HCT116 (cell line): ENCODE measurements around the gene IQCM. TPM values are rescaled to one million over a fixed set of nuclear protein-coding genes. Genes with fewer than 3 reads are reported as not detected.
A peak's percentile ranks its signal among the peaks of the same experiment; 100 is the strongest.

ENCODE experiments used
- ATAC-seq: fragments of 200-7000 bp; cut with Tn5 transposase; 2 replicates; pipeline ENCODE4 v1.9.1; 2020; ENCODE audit warnings: mild to moderate bottlenecking, moderate library complexity
- BruUV-seq: library from RNA; stranded (reverse); fragments of 400-500 nt; replicated peaks from 2 replicates; lab custom pipeline; 2021; lab: Mats Ljungman, UMichigan
- CTCF ChIA-PET: fragments of 300-600 bp; sonication (Branson Sonifier 250); formaldehyde crosslinking; loops from one replicate; lab custom pipeline; 2021; ENCODE audit warnings: antibody characterized with exemption; lab: Charles Lee
- POLR2A ChIA-PET: fragments of 300-600, 350-600 bp; sonication (Branson Sonifier 250); formaldehyde crosslinking; loops from one replicate; lab custom pipeline; 2021; ENCODE audit warnings: antibody characterized with exemption; lab: Charles Lee
- RAD21 ChIA-PET, 2 experiments: fragments of 300-600 bp; sonication (Branson Sonifier 250); formaldehyde crosslinking; loops; one replicate each; lab custom pipeline; 2023; ENCODE audit warnings: low total read pairs in 2 of 2; ENCODE audit not compliant: uncharacterized antibody in 2 of 2, unreplicated experiment in 2 of 2, low non-redundant PET in 1 of 2; lab: Charles Lee
- DNase-seq: peaks from one replicate; pipeline ENCODE4 v3.0.0-alpha.2; 2010; ENCODE audit warnings: low read depth, low spot score
- H2AFZ ChIP-seq: fragments of 200-600 bp; shearing (Covaris generic), sonication (generic); 2 replicates; pipeline ENCODE4 v1.6.1; 2017; ENCODE audit warnings: low read depth, mixed run types, mixed read lengths, antibody characterized with exemption, low read length; ENCODE audit not compliant: poor library complexity, severe bottlenecking
- H3K27ac ChIP-seq: 2 replicates; pipeline ENCODE4 v1.5.1; 2012; ENCODE audit warnings: low read depth, low read length
- H3K27me3 ChIP-seq: fragments of 200-600 bp; sonication (generic); 2 replicates; pipeline ENCODE4 v1.6.1; 2016; ENCODE audit warnings: mixed run types, low read length, mixed read lengths; ENCODE audit not compliant: insufficient read depth
- H3K36me3 ChIP-seq, 2 experiments: fragments of 200-500 bp in 1 of 2; fragments of 200-600 bp in 1 of 2; sonication (Bioruptor generic) in 1 of 2; sonication (generic) in 1 of 2; 2 replicates each; pipeline versions ENCODE4 v1.5.1 to v1.6.1; 2014 to 2016; ENCODE audit warnings: low read length in 2 of 2, inconsistent platforms in 1 of 2, mixed read lengths in 1 of 2, mixed run types in 1 of 2; ENCODE audit not compliant: insufficient read depth in 2 of 2, control insufficient read depth in 1 of 2
- H3K4me1 ChIP-seq, 2 experiments: fragments of 200-600 bp in 1 of 2; sonication (generic) in 1 of 2; 2 replicates each; pipeline versions ENCODE4 v1.5.1 to v1.6.1; 2012 to 2017; ENCODE audit warnings: low read length in 2 of 2, inconsistent platforms in 1 of 2, mild to moderate bottlenecking in 1 of 2, mixed read lengths in 1 of 2, mixed run types in 1 of 2, moderate library complexity in 1 of 2; ENCODE audit not compliant: insufficient read depth in 2 of 2, control insufficient read depth in 1 of 2
- H3K4me2 ChIP-seq: fragments of 200-600 bp; sonication (generic); 2 replicates; pipeline ENCODE4 v1.6.1; 2017; ENCODE audit warnings: mixed run types, low read length, mixed read lengths
- H3K4me3 ChIP-seq, 2 experiments: fragments of 200-600 bp in 1 of 2; sonication (generic) in 1 of 2; replicated peaks in 1 of 2; 2 replicates each; pipeline ENCODE4 v1.5.1; 2011 to 2016; ENCODE audit warnings: low read length in 2 of 2, control low read depth in 1 of 2, low read depth in 1 of 2, mild to moderate bottlenecking in 1 of 2, mixed read lengths in 1 of 2, mixed run types in 1 of 2
- H3K79me2 ChIP-seq: fragments of 200-600 bp; sonication (generic); 2 replicates; pipeline ENCODE4 v1.6.1; 2017; ENCODE audit warnings: mild to moderate bottlenecking, mixed run types, low read length, moderate library complexity, mixed read lengths; ENCODE audit not compliant: insufficient read depth
- H3K9ac ChIP-seq: fragments of 200-600 bp; sonication (generic); 2 replicates; pipeline ENCODE4 v1.6.1; 2016; ENCODE audit warnings: low read length, mixed read lengths
- H3K9me2 ChIP-seq: fragments of 200-600 bp; sonication (generic), shearing (Covaris generic); 2 replicates; pipeline ENCODE4 v1.6.1; 2017; ENCODE audit warnings: mixed run types, mild to moderate bottlenecking, moderate library complexity; ENCODE audit not compliant: insufficient read depth
- H3K9me3 ChIP-seq, 2 experiments: fragments of 200-500 bp in 1 of 2; fragments of 200-600 bp in 1 of 2; sonication (Bioruptor generic) in 1 of 2; sonication (generic) in 1 of 2; 2 replicates each; pipeline ENCODE4 v1.6.1; 2014 to 2017; ENCODE audit warnings: low read length in 2 of 2, mixed read lengths in 2 of 2, inconsistent platforms in 1 of 2, low read depth in 1 of 2, mild to moderate bottlenecking in 1 of 2, mixed run types in 1 of 2, moderate library complexity in 1 of 2; ENCODE audit not compliant: control insufficient read depth in 1 of 2, insufficient read depth in 1 of 2
- H4K20me1 ChIP-seq: fragments of 200-600 bp; sonication (generic), shearing (Covaris generic); 2 replicates; pipeline ENCODE4 v1.6.1; 2017; ENCODE audit warnings: mixed run types, mild to moderate bottlenecking, moderate library complexity; ENCODE audit not compliant: insufficient read depth
- ATF3 ChIP-seq: IDR thresholded peaks from 2 replicates; pipeline ENCODE4 v1.6.1; 2012
- CBX3 ChIP-seq: IDR thresholded peaks from 2 replicates; pipeline ENCODE4 v1.6.1; 2012; ENCODE audit warnings: low read depth
- CEBPB ChIP-seq: IDR thresholded peaks from 2 replicates; pipeline ENCODE4 v1.6.1; 2012; ENCODE audit warnings: low read depth
- CTCF ChIP-seq, 3 experiments: fragments of 200-600 bp in 1 of 3; sonication (generic) in 1 of 3; IDR thresholded peaks in 2 of 3; conservative IDR thresholded peaks in 1 of 3; 2 replicates each; pipeline ENCODE4 v1.5.1; 2012 to 2017; ENCODE audit warnings: low read depth in 2 of 3, low read length in 2 of 3, antibody characterized with exemption in 1 of 3, borderline replicate concordance in 1 of 3, control low read depth in 1 of 3, mild to moderate bottlenecking in 1 of 3, mixed read lengths in 1 of 3, mixed run types in 1 of 3, moderate library complexity in 1 of 3; ENCODE audit not compliant: insufficient read depth in 1 of 3
- EGR1 ChIP-seq: IDR thresholded peaks from 2 replicates; pipeline ENCODE4 v1.6.1; 2012; ENCODE audit warnings: low read depth
- FOSL1 ChIP-seq: IDR thresholded peaks from 2 replicates; pipeline ENCODE4 v1.6.1; 2012; ENCODE audit warnings: low read depth
- JUND ChIP-seq: IDR thresholded peaks from 2 replicates; pipeline ENCODE4 v1.6.1; 2012
- MAX ChIP-seq: IDR thresholded peaks from 2 replicates; pipeline ENCODE4 v1.6.1; 2012
- POLR2A ChIP-seq: IDR thresholded peaks from 2 replicates; pipeline ENCODE4 v1.7.0; 2011; ENCODE audit warnings: borderline replicate concordance; ENCODE audit not compliant: insufficient read depth, insufficient read length; ENCODE audit errors: extremely low read depth
- POLR2AphosphoS5 ChIP-seq: IDR thresholded peaks from 2 replicates; pipeline ENCODE4 v1.6.1; 2011; ENCODE audit warnings: mild to moderate bottlenecking, low read depth, low read length, moderate library complexity
- RAD21 ChIP-seq: IDR thresholded peaks from 2 replicates; pipeline ENCODE4 v1.6.1; 2012; ENCODE audit warnings: low read depth, mild to moderate bottlenecking
- SIN3A ChIP-seq: IDR thresholded peaks from 2 replicates; pipeline ENCODE4 v1.6.1; 2012; ENCODE audit warnings: low read depth
- SP1 ChIP-seq: IDR thresholded peaks from 2 replicates; pipeline ENCODE4 v1.6.1; 2012; ENCODE audit warnings: low read depth
- YY1 ChIP-seq: IDR thresholded peaks from 2 replicates; pipeline ENCODE4 v1.6.1; 2011; ENCODE audit warnings: low read length, low read depth, moderate library complexity, mild to moderate bottlenecking; ENCODE audit not compliant: insufficient replicate concordance; ENCODE audit errors: extremely low read depth
- ZBTB33 ChIP-seq: IDR thresholded peaks from 2 replicates; pipeline ENCODE4 v1.6.1; 2011; ENCODE audit warnings: mild to moderate bottlenecking, low read length, moderate library complexity; ENCODE audit not compliant: insufficient replicate concordance; ENCODE audit errors: extremely low read depth
- ZFX ChIP-seq: fragments of 450-650 bp; IDR thresholded peaks from 2 replicates; pipeline ENCODE4 v1.6.1; 2017
- intact Hi-C: fragments of 100-400 bp; cut with micrococcal nuclease; formaldehyde crosslinking; loops from 2 replicates; pipeline ENCODE4 v1.10.0; 2022
- total RNA-seq: library from RNA; stranded (reverse); gene quantifications from one replicate; pipeline ENCODE4 v1.2.1, GENCODE V29; 2021; ENCODE audit not compliant: unreplicated experiment

The IQCM gene
- total RNA-seq, 1 experiment from 2014 or later, result 0.20 TPM

GRCh38 chr4:149531861-149532260, 283.8 kb downstream of the IQCM start:
- POLR2A ChIA-PET, result no interaction called here

GRCh38 chr4:149523039-149523438, 292.6 kb downstream of the IQCM start:
- no peak overlapping the region for H3K4me3 ChIP-seq
- POLR2A ChIA-PET, result no interaction called here
- DNase-seq (no peak), ATAC-seq (no peak)
- H2AFZ ChIP-seq, result no peak overlapping the region
- no peaks in the 10 kb centered on the region for H4K20me1 ChIP-seq
- CTCF ChIA-PET, result no interaction called here
- peaks cover 0 to 25% of the 10 kb centered on the region in 2 experiments; a peak in 2 of 4 replicates for H3K4me1 ChIP-seq
- H3K9me3 ChIP-seq, result no peaks in the 10 kb centered on the region
- no peaks in the 10 kb centered on the region for H3K36me3 ChIP-seq
- no peaks in the 10 kb centered on the region for H3K27me3 ChIP-seq
- BruUV-seq, result no TSS peak
- RAD21 ChIA-PET, result no interaction called here
- no peak overlapping the region for H3K9ac ChIP-seq
- H3K79me2 ChIP-seq, result no peaks in the 10 kb centered on the region
- no peak overlapping the region for H3K27ac ChIP-seq
- H3K4me2 ChIP-seq, result no peak overlapping the region
- intact Hi-C loops, result no loop called here
- no peaks in the 10 kb centered on the region; the same call in 1 of the 2 replicates for H3K9me2 ChIP-seq
- TF ChIP-seq CTCF (IDR thresholded peaks at IDR 0.05 in 2 of 3, conservative IDR thresholded peaks at IDR 0.05 in 1 of 3; ENCODE audit: borderline replicate concordance in 1 of 3, insufficient read depth in 1 of 3, low read depth in 2 of 3, low read length in 2 of 3) (no peak), SP1 (no peak), YY1 (no peak), JUND (no peak), POLR2AphosphoS5 (no peak), ATF3 (no peak), RAD21 (no peak), CEBPB (no peak), SIN3A (no peak), POLR2A (no peak), EGR1 (no peak), ZBTB33 (no peak), CBX3 (no peak)

More at GRCh38 chr4:149531861-149532260, 283.8 kb downstream of the IQCM start:
- no peaks in the 10 kb centered on the region; a peak in 1 of 4 replicates for H3K9me3 ChIP-seq
- CTCF ChIA-PET, result no interaction called here
- H3K27ac ChIP-seq, result no peak overlapping the region
- H3K4me1 ChIP-seq, result peaks cover 0 to 5% of the 10 kb centered on the region in 2 experiments; a peak in 2 of 4 replicates
- H3K79me2 ChIP-seq, result no peaks in the 10 kb centered on the region
- no peaks in the 10 kb centered on the region for H3K9me2 ChIP-seq
- intact Hi-C loops, result no loop called here
- H2AFZ ChIP-seq, result peak overlapping the region; percentile 87
- peak overlapping the region; percentile 37 for H3K4me2 ChIP-seq
- no peaks in the 10 kb centered on the region for H4K20me1 ChIP-seq
- TF ChIP-seq JUND, result peak; percentile 29; the same call in 1 of the 2 replicates
- no peak for TF ChIP-seq ZFX
- TF ChIP-seq FOSL1, result peak; percentile 45
- peak; percentile 26; the same call in 1 of the 2 replicates for TF ChIP-seq MAX
- no peak for TF ChIP-seq EGR1
- H3K4me3 ChIP-seq, result no peak overlapping the region
- RAD21 ChIA-PET, result no interaction called here
- H3K9ac ChIP-seq, result no peak overlapping the region
- H3K27me3 ChIP-seq, result no peaks in the 10 kb centered on the region
- no peak; the same call in 1 of the 2 replicates for ATAC-seq
- no peaks in the 10 kb centered on the region for H3K36me3 ChIP-seq
- no peak for DNase-seq
- BruUV-seq, result no TSS peak
